RKO (cell line): ENCODE results near the gene PGR.

Experiments used
- DNase-seq: peaks from one replicate; pipeline ENCODE4 v3.0.0-alpha.2; 2016; ENCODE audit warnings: low spot score

PGR gene

DNA sequence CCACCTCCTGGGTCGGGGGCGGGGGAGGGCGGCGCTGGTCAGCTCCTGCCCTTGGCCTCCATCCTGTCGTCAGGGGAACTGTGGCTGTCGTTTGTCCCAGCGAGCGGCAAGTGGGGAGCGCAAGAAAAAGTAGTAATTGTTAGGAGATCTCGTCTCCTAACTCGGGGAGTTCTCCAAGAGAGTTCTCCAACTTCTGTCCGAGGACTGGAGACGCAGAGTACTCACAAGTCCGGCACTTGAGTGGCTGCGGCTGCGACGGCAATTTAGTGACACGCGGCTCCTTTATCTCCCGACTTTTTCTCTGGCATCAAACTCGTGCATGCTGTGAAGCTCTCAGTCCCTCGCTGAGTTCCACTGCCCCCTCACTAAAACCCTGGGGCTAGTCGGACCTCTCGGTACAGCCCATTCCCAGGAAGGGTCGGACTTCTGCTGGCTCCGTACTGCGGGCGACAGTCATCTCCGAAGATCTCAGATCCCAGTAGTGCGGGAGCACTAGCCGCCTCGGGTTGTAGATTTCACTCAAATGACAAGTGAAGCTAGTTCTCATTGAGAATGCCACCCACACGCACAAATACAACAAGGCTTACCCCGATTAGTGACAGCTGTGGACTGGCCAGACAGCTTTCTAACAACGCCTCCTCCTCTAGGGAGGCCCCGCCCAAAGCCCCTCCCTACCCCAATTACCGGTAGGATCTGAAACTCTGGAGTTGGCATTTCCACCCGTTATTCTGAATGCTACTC lies at the start of gene PGR:
TSS of gene PGR (minus strand) at position 611 of the 741 bp plus-strand sequence. CDS start 743 bp downstream, outside the sequence.
- no peak for DNase-seq

- DNase-seq, result peak; percentile 54
Measured at GRCh38 chr11:101176381-101176780, 46.8 kb upstream of the PGR start.

DNA sequence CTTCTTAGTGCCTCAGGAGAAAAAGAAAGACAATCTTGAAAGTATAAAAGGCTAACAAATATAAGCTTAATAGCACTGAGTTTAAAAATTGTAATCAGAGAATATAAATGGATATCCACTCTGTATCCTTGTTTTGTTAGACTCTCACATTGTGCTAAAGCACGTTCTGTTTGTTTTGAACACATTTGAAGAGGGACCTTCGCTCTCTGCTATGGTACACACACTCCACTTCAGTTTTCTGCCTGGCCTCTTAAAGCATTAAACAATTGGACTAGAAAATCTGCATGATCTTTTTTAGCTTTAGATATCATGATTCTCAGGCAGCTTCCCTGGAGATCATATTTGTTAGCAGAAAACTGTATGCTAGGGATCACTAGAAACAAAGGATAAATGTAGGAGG lies 40.3 kb upstream of the PGR start:
- no peak for DNase-seq

GRCh38 chr11:101166038-101166437 lies 36.4 kb upstream of the PGR start:
- DNase-seq, result no peak

GRCh38 chr11:101158119-101158518 lies 28.5 kb upstream of the PGR start:
- no peak for DNase-seq

GRCh38 chr11:101138245-101138930 lies 8.8 kb upstream of the PGR start:
- no peak for DNase-seq

- DNase-seq, result peak; percentile 7
Measured at GRCh38 chr11:101133190-101133589, 3.6 kb upstream of the PGR start.

- DNase-seq, result no peak
Measured at GRCh38 chr11:101128571-101129202, 926 bp downstream of the PGR start.

GRCh38 chr11:101127699-101128570 lies 1.7 kb downstream of the PGR start:
- DNase-seq, result no peak

DNA sequence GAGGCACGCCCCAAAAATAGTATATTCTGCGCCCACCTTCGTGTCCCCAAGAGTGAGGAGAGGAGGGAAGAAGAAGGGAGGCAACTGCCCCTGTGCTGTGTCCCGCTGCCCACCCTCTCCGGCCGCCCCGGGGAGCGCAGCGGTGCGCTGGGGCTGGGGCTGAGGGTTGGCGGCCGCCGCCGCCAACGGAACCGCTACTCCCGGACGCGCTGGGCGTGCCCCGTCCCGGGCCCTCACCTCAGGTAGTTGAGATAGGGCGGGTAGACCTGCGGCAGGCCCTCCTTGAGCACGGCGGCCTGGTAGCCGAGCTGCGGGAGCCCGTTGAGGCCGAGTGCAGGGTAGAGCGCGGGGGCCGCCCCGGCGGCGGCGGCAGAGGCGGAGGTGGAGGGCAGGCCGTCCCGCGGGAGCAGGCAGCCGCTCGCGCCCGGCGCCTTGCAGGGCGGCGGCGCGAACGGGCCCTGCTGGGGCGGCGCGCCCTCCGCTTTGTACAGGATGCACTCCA lies 2.4 kb downstream of the PGR start:
- DNase-seq, result no peak

DNA sequence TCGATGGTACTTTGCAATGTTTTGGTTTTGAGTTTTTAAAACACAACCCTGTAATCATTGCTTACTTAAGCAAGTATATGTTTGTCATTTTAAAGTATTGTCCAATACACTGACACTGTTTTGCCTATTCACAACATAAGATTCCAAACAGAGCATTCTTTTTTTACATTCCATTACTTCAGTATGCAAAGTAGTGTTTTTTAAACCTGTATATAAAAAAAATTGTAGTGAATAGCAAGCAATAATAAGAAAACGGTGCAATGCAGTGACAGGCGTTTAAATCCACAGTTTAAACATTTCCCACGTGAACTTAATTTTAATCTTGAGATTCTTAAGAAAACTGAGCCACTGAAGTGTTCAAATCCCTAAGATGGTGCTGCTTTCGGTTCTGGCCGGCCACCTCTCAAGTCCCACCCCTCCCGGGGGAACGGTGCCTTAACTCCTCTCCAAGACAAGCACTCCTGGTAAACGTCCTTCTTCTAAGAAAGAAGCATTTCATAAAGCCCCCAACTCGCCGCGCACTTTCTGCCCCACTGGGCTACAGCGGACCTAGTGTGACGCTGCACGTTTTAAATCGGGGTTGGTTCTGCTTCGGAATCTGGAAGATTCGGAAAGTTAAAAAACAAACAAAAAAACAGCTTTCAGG lies 2.9 kb downstream of the PGR start:
- DNase-seq, result no peak

- DNase-seq, result no peak
Measured at GRCh38 chr11:101115671-101116160, 13.9 kb downstream of the PGR start.

GRCh38 chr11:101113540-101113939 lies 16.1 kb downstream of the PGR start:
- DNase-seq, result no peak

DNA sequence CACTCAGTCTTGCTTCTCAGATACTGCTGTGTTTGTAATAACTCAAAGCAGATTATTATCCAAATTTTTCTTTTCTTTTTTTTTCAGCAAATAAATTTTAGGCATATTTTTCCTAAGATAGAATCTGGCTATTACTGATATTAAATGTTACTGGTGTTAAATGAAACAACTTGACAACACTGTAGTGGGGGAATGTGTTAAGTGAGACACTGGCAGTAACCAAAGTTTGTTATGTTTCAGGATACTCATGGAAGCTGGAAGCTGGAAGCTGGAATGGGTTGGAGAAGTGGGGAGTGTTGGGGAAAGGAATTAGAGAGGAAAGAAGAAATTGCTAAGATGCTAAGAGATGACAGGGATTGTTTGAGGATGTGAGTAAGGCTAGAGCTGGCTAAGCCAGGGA lies 24.9 kb downstream of the PGR start:
- no peak for DNase-seq

GRCh38 chr11:101103433-101103832 lies 26.2 kb downstream of the PGR start:
- no peak for DNase-seq

DNA sequence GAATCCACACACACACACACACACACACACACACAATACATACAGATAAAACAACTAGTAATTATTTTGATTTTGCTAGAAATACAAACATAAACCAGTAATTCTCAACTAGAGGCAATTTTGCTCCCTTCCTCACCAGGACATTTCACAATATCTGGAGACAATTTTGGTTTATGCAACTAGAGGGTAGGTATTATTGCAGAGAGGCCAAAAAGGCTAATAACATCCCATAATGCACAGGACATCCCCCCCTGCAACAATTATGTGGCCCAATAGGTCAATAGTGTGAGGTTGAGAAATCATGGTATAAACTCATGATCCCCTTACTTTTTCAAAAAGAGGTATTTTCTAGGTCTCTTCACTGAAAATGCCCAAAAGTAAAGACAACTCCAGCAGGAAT lies 29.0 kb downstream of the PGR start:
- DNase-seq, result no peak

DNA sequence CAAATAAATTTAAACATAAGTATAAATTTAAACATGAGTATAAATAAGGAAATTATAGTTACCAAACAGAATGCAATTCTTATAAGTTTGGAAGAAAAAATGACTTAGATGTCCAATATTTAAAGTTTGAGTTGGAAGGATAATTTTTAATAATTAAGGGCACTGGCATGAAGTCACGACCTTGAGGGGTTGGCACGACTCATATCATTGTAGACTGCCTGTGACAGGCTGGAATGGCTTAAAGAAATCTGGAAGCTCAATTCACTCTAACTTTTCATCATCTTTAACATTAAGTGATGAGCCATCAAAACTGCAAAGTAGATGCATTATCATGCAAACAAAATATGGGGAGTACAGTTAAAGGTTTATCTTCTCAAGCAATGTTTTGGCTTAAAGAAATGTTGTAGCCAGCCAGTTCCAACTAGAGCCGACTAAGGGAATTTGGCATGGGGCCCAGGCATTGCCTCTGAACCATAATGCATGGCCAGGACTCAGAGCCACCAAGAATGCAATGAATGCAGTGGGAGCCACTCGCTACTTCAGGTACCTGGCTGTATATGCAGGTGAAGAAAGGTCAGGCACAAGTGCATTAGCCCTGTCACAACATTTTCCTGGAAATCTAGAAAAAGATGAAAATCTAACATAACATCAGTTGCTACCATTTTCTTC lies 33.4 kb downstream of the PGR start:
- DNase-seq, result no peak

DNA sequence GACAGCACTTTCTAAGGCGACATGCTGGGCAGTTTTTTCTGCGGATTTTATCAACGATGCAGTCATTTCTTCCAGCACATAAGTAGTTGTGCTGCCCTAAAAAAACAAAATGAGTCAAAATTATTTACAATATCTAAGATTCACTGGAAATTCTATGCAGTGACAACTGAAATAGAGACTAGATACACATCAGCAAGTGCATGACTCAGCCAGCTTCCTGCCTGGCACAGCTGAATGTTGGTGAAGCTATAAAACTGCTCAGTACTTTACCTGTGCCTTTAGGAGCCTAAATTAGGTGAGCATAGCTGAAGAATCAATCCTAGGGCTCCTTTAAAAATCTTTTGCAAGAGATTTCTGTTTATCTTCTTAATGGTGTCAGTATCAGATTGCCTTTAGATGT lies 37.8 kb downstream of the PGR start:
- no peak for DNase-seq

GRCh38 chr11:101090679-101091270 lies 38.8 kb downstream of the PGR start:
- DNase-seq, result no peak

DNA sequence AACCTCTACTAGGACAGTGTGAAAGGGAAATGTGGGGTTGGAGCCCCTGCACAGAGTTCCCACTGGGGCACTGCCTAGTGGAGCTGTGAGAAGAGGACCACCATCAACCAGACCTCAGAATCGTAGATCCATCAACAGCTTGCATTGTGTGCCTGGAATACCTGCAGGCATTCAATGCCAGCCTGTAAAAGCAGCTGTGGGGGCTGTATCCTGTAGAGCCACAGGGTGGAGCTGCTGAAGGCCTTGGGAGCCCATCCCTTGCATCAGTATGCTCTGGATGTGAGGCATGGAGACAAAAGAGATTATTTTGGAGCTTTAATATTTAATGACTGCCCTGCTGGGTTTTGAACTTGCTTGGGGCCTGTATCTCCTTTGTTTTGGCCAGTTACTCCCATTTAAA lies 46.3 kb downstream of the PGR start:
- DNase-seq, result no peak
